Muscle layer of duodenum (tissue), 2 donors: Measurements from ENCODE around the gene LRMDA.

Experiments used
- H3K27ac ChIP-seq: one replicate; pipeline ENCODE4 v1.7.0; 2013; ENCODE audit warnings: mild to moderate bottlenecking, low read length
- H3K27me3 ChIP-seq: one replicate; pipeline ENCODE4 v1.7.0; 2013; ENCODE audit warnings: low read depth, mild to moderate bottlenecking, control low read depth, low read length
- H3K36me3 ChIP-seq, 2 donors: one replicate each; pipeline ENCODE4 v1.7.0; 2013; ENCODE audit warnings: low read length in 2 of 2, control low read depth in 1 of 2, mild to moderate bottlenecking in 1 of 2; ENCODE audit not compliant: insufficient read depth in 2 of 2, control insufficient read depth in 1 of 2
- H3K4me1 ChIP-seq, 2 donors: one replicate each; pipeline ENCODE4 v1.7.0; 2013; ENCODE audit warnings: low read length in 2 of 2, mild to moderate bottlenecking in 2 of 2, control low read depth in 1 of 2, moderate library complexity in 1 of 2; ENCODE audit not compliant: insufficient read depth in 2 of 2, control insufficient read depth in 1 of 2
- H3K4me3 ChIP-seq, 2 donors: one replicate each; pipeline ENCODE4 v1.7.0; 2013; ENCODE audit warnings: low read length in 2 of 2, low read depth in 1 of 2, mild to moderate bottlenecking in 1 of 2
- H3K9me3 ChIP-seq, 2 donors: one replicate each; pipeline ENCODE4 v1.7.0; 2013; ENCODE audit warnings: low read length in 2 of 2, control low read depth in 1 of 2, mild to moderate bottlenecking in 1 of 2; ENCODE audit not compliant: control insufficient read depth in 1 of 2
- donor health status: healthy.

LRMDA gene

DNA sequence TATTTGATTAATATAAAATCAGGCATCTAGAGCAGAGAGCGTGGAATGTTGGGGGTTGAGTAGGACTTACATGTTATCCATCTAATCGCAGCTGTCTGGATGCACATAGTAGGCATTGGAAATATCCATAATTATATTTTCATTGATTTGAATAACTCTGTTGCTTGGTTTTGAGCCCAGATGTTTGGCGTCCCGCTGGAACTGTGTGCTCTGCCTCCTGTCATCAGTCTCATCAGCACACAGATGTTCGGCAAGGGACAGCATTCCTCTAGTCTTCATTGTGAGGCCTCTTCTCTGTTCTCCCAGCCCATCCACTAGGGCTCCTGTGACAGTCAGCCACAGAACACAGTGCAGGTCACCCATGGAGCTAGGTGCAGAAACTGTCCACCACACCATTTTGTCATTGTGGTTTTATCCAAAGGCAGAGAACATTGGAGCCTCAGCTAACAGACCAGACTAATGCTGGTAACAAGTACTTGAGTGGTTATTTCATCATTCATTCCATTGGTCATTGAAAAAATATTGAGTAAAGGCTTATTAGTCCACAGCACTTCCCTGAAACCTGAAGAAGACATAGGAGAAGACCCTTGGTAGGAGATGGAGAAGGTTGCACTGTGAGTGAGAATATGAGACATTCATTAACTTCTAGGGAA, 927.4 kb downstream of the LRMDA start:
- Histone ChIP-seq H3K9me3 (no peaks in the 10 kb centered on the region), H3K36me3 (no peaks in the 10 kb centered on the region), H3K27me3 (no peaks in the 10 kb centered on the region), H3K4me3 (no peak overlapping the region), H3K27ac (no peak overlapping the region), H3K4me1 (peaks cover 0 to 8% of the 10 kb centered on the region in 2 donors)

- Histone ChIP-seq H3K36me3 (no peaks in the 10 kb centered on the region), H3K27me3 (no peaks in the 10 kb centered on the region), H3K4me1 (no peaks in the 10 kb centered on the region), H3K27ac (no peak overlapping the region), H3K4me3 (no peak overlapping the region), H3K9me3 (no peaks in the 10 kb centered on the region)
These were observed 944.3 kb downstream of the LRMDA start for GRCh38 chr10:76375761-76376160.

- H3K27me3 ChIP-seq, result no peaks in the 10 kb centered on the region
- H3K36me3 ChIP-seq, result no peaks in the 10 kb centered on the region
- H3K4me1 ChIP-seq, result peaks cover 0 to 4% of the 10 kb centered on the region in 2 donors
- H3K27ac ChIP-seq, result no peak overlapping the region
- no peaks in the 10 kb centered on the region for H3K9me3 ChIP-seq
- H3K4me3 ChIP-seq, result no peak overlapping the region
These were observed 951.0 kb downstream of the LRMDA start for GRCh38 chr10:76382381-76382851.

GRCh38 chr10:76388321-76389023, 957.0 kb downstream of the LRMDA start:
- H3K4me3 ChIP-seq, result no peak overlapping the region
- no peaks in the 10 kb centered on the region for H3K27me3 ChIP-seq
- H3K9me3 ChIP-seq, result no peaks in the 10 kb centered on the region
- H3K36me3 ChIP-seq, result no peaks in the 10 kb centered on the region
- no peaks in the 10 kb centered on the region for H3K4me1 ChIP-seq
- no peak overlapping the region for H3K27ac ChIP-seq

- Histone ChIP-seq H3K4me1 (peaks cover 0 to 20% of the 10 kb centered on the region in 2 donors), H3K36me3 (no peaks in the 10 kb centered on the region), H3K4me3 (no peak overlapping the region), H3K9me3 (no peaks in the 10 kb centered on the region), H3K27me3 (no peaks in the 10 kb centered on the region), H3K27ac (no peak overlapping the region)
These were observed 962.7 kb downstream of the LRMDA start for GRCh38 chr10:76393875-76394706.

DNA sequence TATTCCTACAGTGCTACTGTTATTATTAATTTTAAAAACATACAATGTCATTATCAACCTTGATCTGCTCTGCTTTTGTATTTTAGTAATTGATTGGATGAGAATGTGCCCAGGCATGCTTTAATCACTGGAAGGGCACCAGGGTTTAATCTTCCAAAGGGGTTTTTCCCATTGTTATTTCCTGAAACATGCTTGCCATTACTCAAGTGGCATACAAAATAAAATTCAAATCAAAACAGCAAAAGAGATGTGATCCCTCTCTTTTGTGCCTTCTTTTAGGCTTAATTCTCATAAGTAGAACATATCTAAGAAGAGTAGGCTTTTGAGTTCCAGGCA, 963.3 kb downstream of the LRMDA start:
- Histone ChIP-seq H3K36me3 (no peaks in the 10 kb centered on the region), H3K27ac (no peak overlapping the region), H3K9me3 (no peaks in the 10 kb centered on the region), H3K4me1 (peaks cover 0 to 20% of the 10 kb centered on the region in 2 donors), H3K4me3 (no peak overlapping the region), H3K27me3 (no peaks in the 10 kb centered on the region)

- Histone ChIP-seq H3K36me3 (no peaks in the 10 kb centered on the region), H3K27me3 (no peaks in the 10 kb centered on the region), H3K27ac (no peak overlapping the region), H3K4me1 (peaks cover 0 to 20% of the 10 kb centered on the region in 2 donors), H3K4me3 (no peak overlapping the region), H3K9me3 (no peaks in the 10 kb centered on the region)
These were observed 963.8 kb downstream of the LRMDA start for GRCh38 chr10:76395251-76395650.

GRCh38 chr10:76396134-76396533, 964.7 kb downstream of the LRMDA start:
- Histone ChIP-seq H3K4me3 (no peak overlapping the region), H3K27me3 (no peaks in the 10 kb centered on the region), H3K9me3 (no peaks in the 10 kb centered on the region), H3K27ac (no peak overlapping the region), H3K36me3 (no peaks in the 10 kb centered on the region), H3K4me1 (peaks cover 0 to 20% of the 10 kb centered on the region in 2 donors)

DNA sequence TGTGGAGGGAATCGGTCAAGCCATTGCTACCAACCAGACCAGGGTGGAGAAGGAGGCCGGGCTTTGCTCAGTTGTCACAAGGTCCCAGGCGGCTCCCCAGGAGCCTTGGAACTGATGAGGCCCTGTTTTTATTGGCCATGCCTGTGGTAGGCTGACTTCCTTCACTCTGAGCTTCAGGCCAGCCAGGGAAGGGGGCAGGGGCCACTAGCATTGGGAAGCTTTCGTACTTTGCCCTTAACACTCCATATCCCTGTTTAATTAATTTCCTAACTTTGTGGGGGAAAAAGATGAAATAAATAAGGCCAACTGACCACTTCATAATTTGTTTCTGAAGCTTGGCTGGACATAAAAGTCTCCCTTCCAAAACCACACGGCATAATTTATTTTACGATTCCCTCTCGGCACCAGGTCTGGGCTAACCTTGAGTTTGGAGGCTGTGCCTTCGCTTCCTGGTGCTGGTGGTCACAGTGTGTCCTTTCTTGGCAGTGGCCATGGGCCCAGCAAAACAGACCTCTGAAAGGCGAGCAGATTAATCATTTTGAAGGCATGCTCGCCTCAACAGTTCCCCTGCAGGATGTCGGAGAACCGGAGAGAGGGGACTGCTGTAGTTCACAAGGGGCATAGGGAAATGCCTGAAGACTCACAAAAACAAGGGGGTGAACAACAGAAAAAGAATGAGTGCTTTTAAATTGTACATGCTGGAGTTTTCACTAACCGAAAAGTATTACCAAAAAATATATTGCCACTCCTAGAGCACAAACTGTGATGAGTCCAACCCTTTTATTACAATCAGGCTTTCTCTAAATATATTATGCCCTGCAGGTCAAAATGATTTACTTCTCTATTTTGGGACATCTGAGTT, 966.0 kb downstream of the LRMDA start:
- Histone ChIP-seq H3K27ac (no peak overlapping the region), H3K27me3 (no peaks in the 10 kb centered on the region), H3K4me1 (peaks cover 0 to 20% of the 10 kb centered on the region in 2 donors), H3K9me3 (no peaks in the 10 kb centered on the region), H3K36me3 (no peaks in the 10 kb centered on the region), H3K4me3 (no peak overlapping the region)

- H3K27me3 ChIP-seq, result no peaks in the 10 kb centered on the region
- H3K4me3 ChIP-seq, result no peak overlapping the region
- peaks cover 0 to 20% of the 10 kb centered on the region in 2 donors for H3K4me1 ChIP-seq
- H3K9me3 ChIP-seq, result no peaks in the 10 kb centered on the region
- H3K36me3 ChIP-seq, result no peaks in the 10 kb centered on the region
- no peak overlapping the region for H3K27ac ChIP-seq
These were observed 966.8 kb downstream of the LRMDA start for GRCh38 chr10:76398043-76398710.
